ENCODE results near the gene VPS13C.

Gene VPS13C

GRCh38 chr15:61989667-61990066 is 70.6 kb downstream of the VPS13C start:
- no peak overlapping the region for H3K9ac ChIP-seq (ENCODE audit: low read depth, low read length)
- no peak overlapping the region for H3K27ac ChIP-seq (ENCODE audit: low read depth, low read length)
- no peaks in the 10 kb centered on the region for H3K27me3 ChIP-seq (ENCODE audit: control insufficient read depth, insufficient read depth, low read length)
- H3K4me3 ChIP-seq (ENCODE audit: low read depth, low read length), result no peak overlapping the region
- no peaks in the 10 kb centered on the region for H3K4me1 ChIP-seq (ENCODE audit: control insufficient read depth, insufficient read depth, low read length)
- no peaks in the 10 kb centered on the region for H3K36me3 ChIP-seq (ENCODE audit: control insufficient read depth, insufficient read depth, low read length)
- no peaks in the 10 kb centered on the region for H3K9me3 ChIP-seq (ENCODE audit: control insufficient read depth, insufficient read depth, low read length)

- no peaks in the 10 kb centered on the region for H3K9me3 ChIP-seq (ENCODE audit: control insufficient read depth, insufficient read depth, low read length)
- 0 out of 2 replicates have a peak, but pooled peaks cover 3% of the 10 kb centered on the region for H3K36me3 ChIP-seq (ENCODE audit: control insufficient read depth, insufficient read depth, low read length)
Measured at GRCh38 chr15:61987824-61988223, 72.4 kb downstream of the VPS13C start.

GRCh38 chr15:61983081-61983480 is 77.2 kb downstream of the VPS13C start:
- H3K4me3 ChIP-seq (ENCODE audit: low read depth, low read length), result no peak overlapping the region

More at GRCh38 chr15:61987824-61988223, 72.4 kb downstream of the VPS13C start:
- Histone ChIP-seq H3K4me1 (ENCODE audit: control insufficient read depth, insufficient read depth, low read length) (no peaks in the 10 kb centered on the region), H3K27ac (ENCODE audit: low read depth, low read length) (no peak overlapping the region), H3K27me3 (ENCODE audit: control insufficient read depth, insufficient read depth, low read length) (no peaks in the 10 kb centered on the region), H3K9ac (ENCODE audit: low read depth, low read length) (no peak overlapping the region), H3K4me3 (ENCODE audit: low read depth, low read length) (no peak overlapping the region)

GRCh38 chr15:61978225-61978624 is 82.0 kb downstream of the VPS13C start:
- Histone ChIP-seq H3K27ac (ENCODE audit: low read depth, low read length) (no peak overlapping the region), H3K36me3 (ENCODE audit: control insufficient read depth, insufficient read depth, low read length) (peaks cover 11% of the 10 kb centered on the region), H3K4me3 (ENCODE audit: low read depth, low read length) (no peak overlapping the region), H3K9me3 (ENCODE audit: control insufficient read depth, insufficient read depth, low read length) (no peaks in the 10 kb centered on the region), H3K9ac (ENCODE audit: low read depth, low read length) (no peak overlapping the region), H3K4me1 (ENCODE audit: control insufficient read depth, insufficient read depth, low read length) (no peaks in the 10 kb centered on the region), H3K27me3 (ENCODE audit: control insufficient read depth, insufficient read depth, low read length) (no peaks in the 10 kb centered on the region)

More at GRCh38 chr15:61983081-61983480, 77.2 kb downstream of the VPS13C start:
- Histone ChIP-seq H3K9me3 (ENCODE audit: control insufficient read depth, insufficient read depth, low read length) (no peaks in the 10 kb centered on the region), H3K36me3 (ENCODE audit: control insufficient read depth, insufficient read depth, low read length) (peaks cover 13% of the 10 kb centered on the region), H3K4me1 (ENCODE audit: control insufficient read depth, insufficient read depth, low read length) (no peaks in the 10 kb centered on the region), H3K9ac (ENCODE audit: low read depth, low read length) (no peak overlapping the region), H3K27ac (ENCODE audit: low read depth, low read length) (no peak overlapping the region), H3K27me3 (ENCODE audit: control insufficient read depth, insufficient read depth, low read length) (no peaks in the 10 kb centered on the region)

GRCh38 chr15:61974759-61975158 is 85.5 kb downstream of the VPS13C start:
- no peaks in the 10 kb centered on the region for H3K27me3 ChIP-seq (ENCODE audit: control insufficient read depth, insufficient read depth, low read length)
- H3K4me1 ChIP-seq (ENCODE audit: control insufficient read depth, insufficient read depth, low read length), result no peaks in the 10 kb centered on the region
- no peak overlapping the region for H3K9ac ChIP-seq (ENCODE audit: low read depth, low read length)
- no peak overlapping the region for H3K4me3 ChIP-seq (ENCODE audit: low read depth, low read length)
- no peak overlapping the region for H3K27ac ChIP-seq (ENCODE audit: low read depth, low read length)
- no peaks in the 10 kb centered on the region for H3K9me3 ChIP-seq (ENCODE audit: control insufficient read depth, insufficient read depth, low read length)
- H3K36me3 ChIP-seq (ENCODE audit: control insufficient read depth, insufficient read depth, low read length), result peaks cover 23% of the 10 kb centered on the region; the same call in 1 of the 2 replicates

- H3K4me1 ChIP-seq (ENCODE audit: control insufficient read depth, insufficient read depth, low read length), result no peaks in the 10 kb centered on the region
- H3K36me3 ChIP-seq (ENCODE audit: control insufficient read depth, insufficient read depth, low read length), result peaks cover 23% of the 10 kb centered on the region; the same call in 1 of the 2 replicates
- no peak overlapping the region for H3K9ac ChIP-seq (ENCODE audit: low read depth, low read length)
- H3K27me3 ChIP-seq (ENCODE audit: control insufficient read depth, insufficient read depth, low read length), result no peaks in the 10 kb centered on the region
- no peaks in the 10 kb centered on the region for H3K9me3 ChIP-seq (ENCODE audit: control insufficient read depth, insufficient read depth, low read length)
- H3K4me3 ChIP-seq (ENCODE audit: low read depth, low read length), result no peak overlapping the region
- H3K27ac ChIP-seq (ENCODE audit: low read depth, low read length), result no peak overlapping the region
Measured at GRCh38 chr15:61974118-61974517, 86.1 kb downstream of the VPS13C start.

- Histone ChIP-seq H3K4me1 (ENCODE audit: control insufficient read depth, insufficient read depth, low read length) (no peaks in the 10 kb centered on the region), H3K9me3 (ENCODE audit: control insufficient read depth, insufficient read depth, low read length) (no peaks in the 10 kb centered on the region), H3K9ac (ENCODE audit: low read depth, low read length) (no peak overlapping the region), H3K27ac (ENCODE audit: low read depth, low read length) (no peak overlapping the region), H3K36me3 (ENCODE audit: control insufficient read depth, insufficient read depth, low read length) (no peaks in the 10 kb centered on the region), H3K27me3 (ENCODE audit: control insufficient read depth, insufficient read depth, low read length) (no peaks in the 10 kb centered on the region), H3K4me3 (ENCODE audit: low read depth, low read length) (no peak overlapping the region)
Measured at GRCh38 chr15:61951949-61952348, 108.3 kb downstream of the VPS13C start.

GRCh38 chr15:61946778-61947177 is 113.5 kb downstream of the VPS13C start:
- Histone ChIP-seq H3K27ac (ENCODE audit: low read depth, low read length) (no peak overlapping the region), H3K4me3 (ENCODE audit: low read depth, low read length) (no peak overlapping the region), H3K27me3 (ENCODE audit: control insufficient read depth, insufficient read depth, low read length) (no peaks in the 10 kb centered on the region), H3K36me3 (ENCODE audit: control insufficient read depth, insufficient read depth, low read length) (no peaks in the 10 kb centered on the region; the same call in 1 of the 2 replicates), H3K4me1 (ENCODE audit: control insufficient read depth, insufficient read depth, low read length) (no peaks in the 10 kb centered on the region), H3K9ac (ENCODE audit: low read depth, low read length) (no peak overlapping the region), H3K9me3 (ENCODE audit: control insufficient read depth, insufficient read depth, low read length) (no peaks in the 10 kb centered on the region)

GRCh38 chr15:61943992-61944391 is 116.3 kb downstream of the VPS13C start:
- no peaks in the 10 kb centered on the region for H3K4me1 ChIP-seq (ENCODE audit: control insufficient read depth, insufficient read depth, low read length)
- no peaks in the 10 kb centered on the region for H3K27me3 ChIP-seq (ENCODE audit: control insufficient read depth, insufficient read depth, low read length)

GRCh38 chr15:61938249-61938648 is 122.0 kb downstream of the VPS13C start:
- no peaks in the 10 kb centered on the region for H3K27me3 ChIP-seq (ENCODE audit: control insufficient read depth, insufficient read depth, low read length)

More at GRCh38 chr15:61943992-61944391, 116.3 kb downstream of the VPS13C start:
- H3K9ac ChIP-seq (ENCODE audit: low read depth, low read length), result no peak overlapping the region
- no peaks in the 10 kb centered on the region for H3K9me3 ChIP-seq (ENCODE audit: control insufficient read depth, insufficient read depth, low read length)
- no peak overlapping the region for H3K27ac ChIP-seq (ENCODE audit: low read depth, low read length)
- H3K36me3 ChIP-seq (ENCODE audit: control insufficient read depth, insufficient read depth, low read length), result no peaks in the 10 kb centered on the region; the same call in 1 of the 2 replicates
- no peak overlapping the region for H3K4me3 ChIP-seq (ENCODE audit: low read depth, low read length)

GRCh38 chr15:61936528-61937195 is 123.6 kb downstream of the VPS13C start:
- no peaks in the 10 kb centered on the region for H3K9me3 ChIP-seq (ENCODE audit: control insufficient read depth, insufficient read depth, low read length)
- no peak overlapping the region for H3K9ac ChIP-seq (ENCODE audit: low read depth, low read length)
- H3K27ac ChIP-seq (ENCODE audit: low read depth, low read length), result no peak overlapping the region
- no peak overlapping the region for H3K4me3 ChIP-seq (ENCODE audit: low read depth, low read length)
- no peaks in the 10 kb centered on the region; the same call in 1 of the 2 replicates for H3K36me3 ChIP-seq (ENCODE audit: control insufficient read depth, insufficient read depth, low read length)
- H3K4me1 ChIP-seq (ENCODE audit: control insufficient read depth, insufficient read depth, low read length), result no peaks in the 10 kb centered on the region
- H3K27me3 ChIP-seq (ENCODE audit: control insufficient read depth, insufficient read depth, low read length), result no peaks in the 10 kb centered on the region

More at GRCh38 chr15:61938249-61938648, 122.0 kb downstream of the VPS13C start:
- no peaks in the 10 kb centered on the region for H3K9me3 ChIP-seq (ENCODE audit: control insufficient read depth, insufficient read depth, low read length)
- no peak overlapping the region for H3K4me3 ChIP-seq (ENCODE audit: low read depth, low read length)
- no peaks in the 10 kb centered on the region; the same call in 1 of the 2 replicates for H3K36me3 ChIP-seq (ENCODE audit: control insufficient read depth, insufficient read depth, low read length)
- no peak overlapping the region for H3K9ac ChIP-seq (ENCODE audit: low read depth, low read length)
- H3K4me1 ChIP-seq (ENCODE audit: control insufficient read depth, insufficient read depth, low read length), result no peaks in the 10 kb centered on the region
- no peak overlapping the region for H3K27ac ChIP-seq (ENCODE audit: low read depth, low read length)

Measured in HUES48 (cell line).